Liver (tissue), 3 donors: Measurements from ENCODE around the gene SHROOM2.

Experiments used
- EGR1 ChIP-seq, 2 donors: IDR thresholded peaks; 2 replicates each; pipeline ENCODE4 v1.6.1; 2016 to 2018; ENCODE audit warnings: antibody characterized with exemption in 2 of 2, low read depth in 2 of 2
- SP1 ChIP-seq: IDR thresholded peaks from 2 replicates; pipeline ENCODE4 v1.6.1; 2018; ENCODE audit warnings: antibody characterized with exemption, mild to moderate bottlenecking
- YY1 ChIP-seq: IDR thresholded peaks from 2 replicates; pipeline ENCODE4 v1.6.1; 2016; ENCODE audit warnings: antibody characterized with exemption, mild to moderate bottlenecking
- TF ChIP-seq, protein P1 (sequence below): fragments of 150-350 bp; IDR thresholded peaks from 2 replicates; pipeline ENCODE4 v1.5.1; 2017; ENCODE audit warnings: improper control_type of control experiment, low read depth, low read length; ENCODE audit not compliant: missing input control
- TF ChIP-seq, protein P2 (sequence below): IDR thresholded peaks from 2 replicates; pipeline ENCODE4 v1.6.1; 2016; ENCODE audit warnings: antibody characterized with exemption, mild to moderate bottlenecking
- donor health status: healthy.
- donor health status: healthy.

DNA sequence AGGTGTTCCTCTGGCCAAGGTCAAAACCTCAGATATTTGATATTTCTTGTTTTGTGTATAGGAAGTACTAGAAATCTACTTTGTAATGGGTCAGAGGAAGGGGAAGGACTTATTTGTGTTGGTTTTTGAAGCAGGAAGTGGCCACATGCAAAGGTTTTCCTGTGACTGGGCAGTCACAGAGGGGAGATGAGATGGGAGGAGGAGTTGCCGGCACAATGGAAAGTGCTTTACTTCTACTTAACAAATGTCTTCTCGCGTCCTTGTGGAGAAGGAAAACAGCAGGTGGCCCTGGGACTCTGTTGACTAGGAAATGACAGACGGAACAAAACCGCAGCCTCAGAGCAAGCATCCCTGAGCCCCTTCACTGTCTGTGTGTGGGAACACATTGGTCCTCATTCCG, 46.6 kb downstream of the SHROOM2 start:
- TF ChIP-seq, protein P1, sequence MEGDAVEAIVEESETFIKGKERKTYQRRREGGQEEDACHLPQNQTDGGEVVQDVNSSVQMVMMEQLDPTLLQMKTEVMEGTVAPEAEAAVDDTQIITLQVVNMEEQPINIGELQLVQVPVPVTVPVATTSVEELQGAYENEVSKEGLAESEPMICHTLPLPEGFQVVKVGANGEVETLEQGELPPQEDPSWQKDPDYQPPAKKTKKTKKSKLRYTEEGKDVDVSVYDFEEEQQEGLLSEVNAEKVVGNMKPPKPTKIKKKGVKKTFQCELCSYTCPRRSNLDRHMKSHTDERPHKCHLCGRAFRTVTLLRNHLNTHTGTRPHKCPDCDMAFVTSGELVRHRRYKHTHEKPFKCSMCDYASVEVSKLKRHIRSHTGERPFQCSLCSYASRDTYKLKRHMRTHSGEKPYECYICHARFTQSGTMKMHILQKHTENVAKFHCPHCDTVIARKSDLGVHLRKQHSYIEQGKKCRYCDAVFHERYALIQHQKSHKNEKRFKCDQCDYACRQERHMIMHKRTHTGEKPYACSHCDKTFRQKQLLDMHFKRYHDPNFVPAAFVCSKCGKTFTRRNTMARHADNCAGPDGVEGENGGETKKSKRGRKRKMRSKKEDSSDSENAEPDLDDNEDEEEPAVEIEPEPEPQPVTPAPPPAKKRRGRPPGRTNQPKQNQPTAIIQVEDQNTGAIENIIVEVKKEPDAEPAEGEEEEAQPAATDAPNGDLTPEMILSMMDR, result no peak
- TF ChIP-seq, protein P2, sequence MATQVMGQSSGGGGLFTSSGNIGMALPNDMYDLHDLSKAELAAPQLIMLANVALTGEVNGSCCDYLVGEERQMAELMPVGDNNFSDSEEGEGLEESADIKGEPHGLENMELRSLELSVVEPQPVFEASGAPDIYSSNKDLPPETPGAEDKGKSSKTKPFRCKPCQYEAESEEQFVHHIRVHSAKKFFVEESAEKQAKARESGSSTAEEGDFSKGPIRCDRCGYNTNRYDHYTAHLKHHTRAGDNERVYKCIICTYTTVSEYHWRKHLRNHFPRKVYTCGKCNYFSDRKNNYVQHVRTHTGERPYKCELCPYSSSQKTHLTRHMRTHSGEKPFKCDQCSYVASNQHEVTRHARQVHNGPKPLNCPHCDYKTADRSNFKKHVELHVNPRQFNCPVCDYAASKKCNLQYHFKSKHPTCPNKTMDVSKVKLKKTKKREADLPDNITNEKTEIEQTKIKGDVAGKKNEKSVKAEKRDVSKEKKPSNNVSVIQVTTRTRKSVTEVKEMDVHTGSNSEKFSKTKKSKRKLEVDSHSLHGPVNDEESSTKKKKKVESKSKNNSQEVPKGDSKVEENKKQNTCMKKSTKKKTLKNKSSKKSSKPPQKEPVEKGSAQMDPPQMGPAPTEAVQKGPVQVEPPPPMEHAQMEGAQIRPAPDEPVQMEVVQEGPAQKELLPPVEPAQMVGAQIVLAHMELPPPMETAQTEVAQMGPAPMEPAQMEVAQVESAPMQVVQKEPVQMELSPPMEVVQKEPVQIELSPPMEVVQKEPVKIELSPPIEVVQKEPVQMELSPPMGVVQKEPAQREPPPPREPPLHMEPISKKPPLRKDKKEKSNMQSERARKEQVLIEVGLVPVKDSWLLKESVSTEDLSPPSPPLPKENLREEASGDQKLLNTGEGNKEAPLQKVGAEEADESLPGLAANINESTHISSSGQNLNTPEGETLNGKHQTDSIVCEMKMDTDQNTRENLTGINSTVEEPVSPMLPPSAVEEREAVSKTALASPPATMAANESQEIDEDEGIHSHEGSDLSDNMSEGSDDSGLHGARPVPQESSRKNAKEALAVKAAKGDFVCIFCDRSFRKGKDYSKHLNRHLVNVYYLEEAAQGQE, result no peak
- no peak for TF ChIP-seq EGR1 (IDR thresholded peaks at IDR 0.05; ENCODE audit: low read depth in 2 of 2)
- TF ChIP-seq SP1, result no peak
- TF ChIP-seq YY1, result no peak
